NCI-H1694 (cell line): Measurements from ENCODE around the gene NFE2L1.
"Not testable (repeated sequence)": the region's sequence is repeated elsewhere in the genome, so short reads cannot be mapped to it uniquely, and the experiment has no call there.

Experiments
- DNase-seq: peaks from one replicate; lab custom pipeline; 2025; lab: John Stamatoyannopoulos, UW

Gene NFE2L1, protein sequence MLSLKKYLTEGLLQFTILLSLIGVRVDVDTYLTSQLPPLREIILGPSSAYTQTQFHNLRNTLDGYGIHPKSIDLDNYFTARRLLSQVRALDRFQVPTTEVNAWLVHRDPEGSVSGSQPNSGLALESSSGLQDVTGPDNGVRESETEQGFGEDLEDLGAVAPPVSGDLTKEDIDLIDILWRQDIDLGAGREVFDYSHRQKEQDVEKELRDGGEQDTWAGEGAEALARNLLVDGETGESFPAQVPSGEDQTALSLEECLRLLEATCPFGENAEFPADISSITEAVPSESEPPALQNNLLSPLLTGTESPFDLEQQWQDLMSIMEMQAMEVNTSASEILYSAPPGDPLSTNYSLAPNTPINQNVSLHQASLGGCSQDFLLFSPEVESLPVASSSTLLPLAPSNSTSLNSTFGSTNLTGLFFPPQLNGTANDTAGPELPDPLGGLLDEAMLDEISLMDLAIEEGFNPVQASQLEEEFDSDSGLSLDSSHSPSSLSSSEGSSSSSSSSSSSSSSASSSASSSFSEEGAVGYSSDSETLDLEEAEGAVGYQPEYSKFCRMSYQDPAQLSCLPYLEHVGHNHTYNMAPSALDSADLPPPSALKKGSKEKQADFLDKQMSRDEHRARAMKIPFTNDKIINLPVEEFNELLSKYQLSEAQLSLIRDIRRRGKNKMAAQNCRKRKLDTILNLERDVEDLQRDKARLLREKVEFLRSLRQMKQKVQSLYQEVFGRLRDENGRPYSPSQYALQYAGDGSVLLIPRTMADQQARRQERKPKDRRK

DNA sequence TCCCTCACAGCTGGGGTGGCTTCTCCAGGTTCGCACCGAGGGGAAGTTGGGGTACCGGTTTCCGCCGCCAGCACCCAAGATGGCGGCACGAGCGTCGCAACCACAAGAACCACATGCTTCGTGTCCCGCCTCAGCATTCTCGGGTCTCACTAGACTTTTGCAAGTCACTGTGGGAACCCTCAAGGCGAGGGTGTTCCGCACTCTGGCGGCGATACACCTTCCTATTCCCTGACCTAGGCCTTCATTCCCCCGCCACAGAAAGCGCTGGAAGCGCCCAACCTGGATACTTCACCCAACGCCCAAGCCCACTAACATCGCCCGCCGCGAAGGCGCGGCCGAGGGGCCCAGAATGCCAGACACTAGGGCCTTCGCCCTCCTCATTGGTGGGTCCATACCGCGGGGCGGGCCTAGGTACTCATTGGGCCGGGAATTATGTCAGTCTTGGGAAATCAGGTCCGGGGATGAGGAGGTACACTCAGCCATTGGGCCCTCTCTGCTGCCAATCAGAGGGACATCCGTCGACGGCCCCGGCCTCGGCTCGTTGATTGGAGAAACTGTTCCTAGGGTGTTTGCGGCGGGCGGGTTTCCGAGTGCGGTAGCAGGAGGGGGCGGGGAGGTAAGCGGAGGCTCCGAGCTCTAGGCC lies at the start of gene NFE2L1:
Gene NFE2L1, plus strand, starts transcription at position 619 of the 643 bp plus-strand sequence. CDS start 2,760 bp downstream, outside the sequence.
- peak; percentile 99 for DNase-seq

DNA sequence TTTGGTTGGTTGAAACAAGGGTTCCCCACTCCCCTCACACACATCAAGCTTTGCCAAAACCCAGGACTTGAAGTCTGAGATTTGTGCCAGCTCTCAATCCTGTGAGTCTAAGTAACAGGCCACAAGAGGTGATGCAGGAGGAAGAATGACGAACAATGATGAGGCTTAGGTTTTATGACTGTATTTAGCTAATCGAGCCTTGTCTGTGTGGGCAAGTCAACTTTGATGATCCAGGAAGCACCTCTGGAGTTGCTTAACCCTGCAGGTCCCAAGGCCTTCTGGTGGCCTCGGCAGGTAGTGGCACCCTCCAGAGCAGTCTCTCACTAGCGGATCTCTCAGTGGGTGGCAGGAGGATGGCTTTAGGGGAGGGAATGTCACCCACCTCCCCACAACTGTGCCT lies 48.6 kb upstream of the NFE2L1 start:
- no peak for DNase-seq

DNA sequence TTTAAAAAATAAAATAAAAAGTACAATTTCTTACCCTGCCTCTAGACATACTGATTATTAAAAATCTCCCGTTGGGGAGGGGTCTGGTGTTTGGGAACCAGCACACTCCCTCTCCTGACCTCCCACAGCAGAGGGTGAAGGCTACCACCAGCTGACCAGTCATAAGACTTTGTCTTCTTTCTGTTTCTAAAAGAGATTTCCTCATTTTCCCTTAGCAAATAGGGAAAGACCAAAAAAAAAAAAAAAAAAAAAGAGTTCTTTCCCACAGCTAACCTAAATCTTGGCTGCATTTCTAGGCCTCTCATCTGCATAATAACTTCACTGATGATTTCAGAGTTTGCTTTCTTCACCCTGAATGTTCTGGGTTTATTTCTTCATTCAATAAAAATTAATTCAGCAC lies 47.0 kb upstream of the NFE2L1 start:
- no peak for DNase-seq

DNA sequence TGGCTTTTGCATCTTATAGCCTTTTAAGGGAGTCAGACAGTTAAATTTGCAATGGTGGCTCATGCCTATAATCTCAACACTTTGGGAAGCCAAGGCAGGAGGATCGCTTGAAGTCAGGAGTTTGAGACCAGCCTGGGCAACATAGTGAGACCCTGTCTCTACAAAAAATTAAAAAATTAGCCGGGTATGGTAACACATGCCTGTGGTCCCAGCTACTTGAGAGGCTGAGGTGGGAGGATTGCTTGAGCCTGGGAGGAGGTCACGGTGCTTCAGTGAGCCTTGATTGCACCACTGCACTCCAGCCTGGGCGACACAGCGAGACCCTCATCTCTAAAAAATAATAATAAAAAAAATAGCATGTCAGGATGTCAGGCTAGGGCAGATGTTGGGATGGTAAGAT lies 46.5 kb upstream of the NFE2L1 start:
- DNase-seq: not testable (repeated sequence)

DNA sequence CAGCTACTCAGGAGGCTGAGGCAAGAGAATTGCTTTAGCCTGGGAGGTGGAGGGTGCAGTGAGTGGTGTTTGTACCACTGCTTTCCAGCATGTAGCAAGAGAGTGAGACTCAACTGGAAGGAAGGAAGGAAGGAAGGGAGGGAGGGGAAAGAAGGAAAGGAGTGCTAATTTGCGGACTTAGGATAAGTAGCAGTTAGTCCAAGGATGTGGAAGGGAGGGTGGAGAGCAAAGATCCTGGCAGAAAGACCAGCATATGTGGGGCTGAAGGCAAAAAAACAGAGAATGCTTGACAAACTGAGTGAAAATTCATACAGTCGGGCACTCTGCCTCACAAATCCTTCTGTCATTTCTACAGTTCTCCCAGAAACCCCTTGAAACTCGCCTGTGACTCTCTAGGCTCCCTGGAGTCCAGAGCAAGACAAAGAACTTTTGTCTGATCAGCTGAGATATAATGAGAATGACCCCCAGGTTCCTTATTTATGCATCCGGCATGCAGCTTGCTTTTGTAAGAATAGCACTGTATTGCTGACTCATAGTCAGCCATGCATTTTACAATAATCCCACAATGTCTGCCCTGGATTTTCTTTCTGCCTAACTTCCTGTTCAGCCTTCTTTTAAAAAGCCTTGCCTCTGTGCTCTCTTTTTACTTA lies 45.8 kb upstream of the NFE2L1 start:
- DNase-seq: peak; percentile 47

DNA sequence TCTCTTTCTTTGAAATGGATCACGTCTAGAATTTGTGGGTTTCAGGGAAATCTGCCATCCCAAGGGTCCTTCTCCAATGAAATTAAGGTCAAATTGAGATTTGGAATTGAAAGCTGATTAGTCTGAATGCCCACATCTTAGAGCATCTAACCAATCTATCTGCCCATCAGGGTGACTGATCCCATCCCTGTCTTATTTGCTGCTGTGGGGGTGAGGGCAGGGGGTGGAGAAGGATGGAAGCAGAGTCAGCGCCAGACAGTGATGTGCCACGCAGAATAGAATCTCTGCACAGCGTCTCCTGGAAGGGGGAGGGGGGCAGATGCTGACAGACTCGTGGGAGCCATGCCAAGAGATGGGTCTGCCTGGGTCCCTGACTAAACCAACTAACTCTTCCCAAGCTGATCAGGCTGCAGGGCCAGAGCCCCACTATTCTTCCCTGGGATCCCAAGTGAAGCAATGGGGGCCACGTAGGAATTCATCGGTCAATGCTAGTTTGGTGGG lies 45.2 kb upstream of the NFE2L1 start:
- DNase-seq: peak; percentile 94

DNA sequence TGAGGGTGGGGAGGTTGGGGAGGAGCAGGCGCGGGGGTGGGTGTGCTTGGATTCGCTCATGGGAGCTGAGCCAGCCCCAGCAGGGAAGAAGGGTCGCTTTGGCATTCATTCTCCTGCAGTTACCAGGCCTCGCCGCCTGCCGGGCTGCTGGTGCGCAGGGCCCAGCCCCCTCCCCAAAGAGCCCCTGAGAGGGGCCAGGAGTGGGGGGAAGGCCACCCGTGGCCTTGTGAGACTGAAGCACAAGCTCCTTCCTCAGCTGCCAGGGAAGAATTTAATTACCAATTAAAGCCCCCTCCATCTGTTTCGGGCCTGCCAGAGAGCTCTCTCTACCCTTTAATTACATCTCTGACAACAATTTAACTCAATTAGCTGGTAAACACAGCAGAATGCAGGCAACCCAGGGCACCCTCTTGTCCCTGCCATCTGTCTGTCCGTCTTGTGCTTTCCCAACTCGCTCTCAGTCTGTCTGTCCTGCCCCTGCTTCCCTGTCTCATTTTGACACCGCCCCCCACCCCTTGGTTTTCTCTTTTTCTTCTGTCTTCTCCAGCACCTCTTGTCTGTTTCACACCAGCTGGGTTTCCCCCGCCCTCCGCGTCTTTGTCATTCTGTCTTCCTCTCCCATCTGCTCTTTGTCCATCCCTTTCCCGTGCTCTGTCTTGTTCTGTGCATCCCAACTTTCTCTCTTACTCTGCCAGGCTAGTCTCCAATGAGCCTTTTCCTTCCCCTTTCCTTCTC lies 44.6 kb upstream of the NFE2L1 start:
- peak; percentile 99 for DNase-seq

DNA sequence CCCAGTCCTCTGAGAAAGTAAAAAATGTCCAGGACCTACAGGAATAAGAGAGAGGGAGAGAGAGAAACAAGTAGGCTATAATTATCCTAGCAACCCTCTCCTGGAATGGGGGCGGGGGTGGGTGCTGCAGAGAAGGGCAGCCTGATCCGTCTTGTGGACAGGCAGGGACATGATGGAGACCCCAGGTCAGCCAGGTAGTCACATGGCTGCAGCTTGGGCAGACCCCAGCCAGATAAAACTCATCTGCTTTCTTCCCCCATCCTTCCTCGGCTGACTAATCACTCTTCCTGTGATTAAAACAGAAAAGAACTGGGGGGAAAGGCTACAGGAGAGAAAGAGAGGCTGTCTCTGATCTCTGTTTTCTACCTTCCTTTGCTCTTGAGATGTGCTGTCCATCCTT lies 43.2 kb upstream of the NFE2L1 start:
- no peak for DNase-seq

DNA sequence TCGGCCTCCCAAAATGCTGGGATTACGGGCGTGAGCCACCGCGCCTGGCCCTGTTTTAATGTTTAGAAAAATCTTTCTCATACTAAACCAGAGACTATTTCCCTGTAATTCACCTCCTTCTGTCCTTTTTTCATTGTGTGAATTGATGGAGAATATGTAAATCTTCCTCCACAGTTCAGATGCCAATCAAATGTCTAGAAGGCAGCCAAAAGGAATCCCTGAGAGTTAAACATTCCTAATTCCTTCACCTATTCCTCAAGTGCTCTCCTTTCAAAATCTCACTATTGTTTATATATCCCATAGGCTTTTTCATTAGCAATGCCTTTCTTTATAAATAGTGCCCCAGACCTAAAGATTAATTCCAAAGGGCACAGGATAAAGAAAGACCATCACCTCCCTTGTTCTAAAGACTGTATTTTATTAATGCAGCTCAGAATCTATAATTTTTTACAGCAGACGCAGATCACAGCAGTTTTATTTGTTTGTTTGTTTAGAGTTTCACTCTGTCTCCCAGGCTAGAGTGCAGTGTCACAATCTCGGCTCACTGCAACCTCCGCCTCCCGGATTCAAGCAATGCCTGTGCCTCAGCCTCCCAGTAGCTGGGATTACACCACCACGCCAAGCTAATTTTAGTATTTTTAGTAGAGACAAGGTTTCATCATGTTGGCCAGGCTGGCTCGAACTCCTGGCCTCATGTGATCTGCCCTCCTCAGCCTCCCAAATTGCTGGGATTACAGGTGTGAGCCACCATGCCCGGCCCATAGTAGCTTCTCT lies 41.0 kb upstream of the NFE2L1 start:
- DNase-seq: no peak

DNA sequence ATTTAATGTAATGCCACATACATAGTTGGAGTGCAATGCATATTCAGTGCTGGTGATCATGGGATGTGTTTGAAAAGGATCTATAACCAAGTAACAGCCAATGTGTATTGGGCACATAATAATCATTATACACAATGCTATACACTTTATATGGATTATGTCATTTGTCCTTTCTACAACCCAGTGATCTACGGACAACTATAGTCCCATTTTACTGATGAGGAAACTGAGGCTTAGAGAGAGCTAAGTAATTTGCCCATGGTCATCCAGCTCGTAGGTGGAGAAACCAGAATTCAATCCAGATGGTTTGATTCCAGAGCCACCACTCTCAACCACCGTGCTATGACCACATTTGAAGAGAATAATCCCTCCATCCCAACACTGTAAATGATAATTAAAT lies 38.0 kb upstream of the NFE2L1 start:
- no peak for DNase-seq

DNA sequence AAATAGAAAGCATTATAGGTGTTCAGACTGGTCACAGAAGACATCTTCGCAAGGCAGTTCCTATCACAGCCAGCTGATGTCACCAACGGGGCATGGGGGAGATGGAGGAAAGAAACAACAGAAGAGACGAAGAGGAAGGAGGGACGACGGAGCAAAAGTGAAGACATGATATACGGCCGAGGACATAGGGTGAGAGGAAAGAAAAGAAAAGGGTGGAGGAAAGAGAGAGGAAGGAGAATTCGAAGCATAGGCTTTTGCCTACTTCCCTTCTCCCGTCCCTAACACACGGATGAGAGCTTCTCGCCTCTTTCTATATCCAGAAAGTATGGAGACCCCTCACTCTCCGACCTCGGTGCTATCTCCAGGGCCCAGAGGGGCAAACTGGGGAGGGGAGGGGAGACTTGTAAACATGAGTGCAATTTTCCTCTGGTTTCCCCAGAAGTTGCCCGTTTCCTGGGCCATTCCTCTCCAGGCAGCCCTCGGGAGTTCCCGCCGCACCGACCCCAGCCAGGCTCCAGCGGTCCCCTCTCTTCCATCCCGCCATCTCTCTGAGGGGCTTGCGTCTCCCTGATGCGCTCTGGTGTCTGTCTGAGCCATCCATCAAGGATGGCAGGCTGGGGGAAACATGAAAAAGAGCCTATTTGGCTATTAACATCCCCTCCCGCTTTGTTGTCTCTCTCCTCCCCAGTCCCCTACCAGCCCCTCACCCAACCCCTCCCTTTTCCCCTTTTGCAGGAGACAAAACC lies 36.6 kb upstream of the NFE2L1 start:
- peak; percentile 80 for DNase-seq

DNA sequence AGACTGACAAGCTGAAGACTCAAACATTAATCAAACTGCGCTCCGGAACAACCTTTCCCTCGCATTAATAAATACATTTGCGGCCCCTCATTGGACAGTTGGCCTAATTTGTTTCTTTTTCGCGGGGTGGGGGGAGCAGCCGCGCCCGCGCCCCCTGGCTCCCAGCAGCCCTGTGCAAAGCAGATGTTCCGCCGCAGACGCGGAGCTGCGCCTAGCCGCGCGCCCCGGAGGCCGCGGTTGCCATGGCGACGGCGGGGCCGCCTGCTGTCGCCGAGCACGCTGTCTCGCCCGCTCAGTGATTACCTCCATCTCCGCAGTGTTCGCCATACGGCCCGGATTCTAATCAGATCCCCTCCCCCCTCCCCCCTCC lies 36.0 kb upstream of the NFE2L1 start:
- peak; percentile 97 for DNase-seq

DNA sequence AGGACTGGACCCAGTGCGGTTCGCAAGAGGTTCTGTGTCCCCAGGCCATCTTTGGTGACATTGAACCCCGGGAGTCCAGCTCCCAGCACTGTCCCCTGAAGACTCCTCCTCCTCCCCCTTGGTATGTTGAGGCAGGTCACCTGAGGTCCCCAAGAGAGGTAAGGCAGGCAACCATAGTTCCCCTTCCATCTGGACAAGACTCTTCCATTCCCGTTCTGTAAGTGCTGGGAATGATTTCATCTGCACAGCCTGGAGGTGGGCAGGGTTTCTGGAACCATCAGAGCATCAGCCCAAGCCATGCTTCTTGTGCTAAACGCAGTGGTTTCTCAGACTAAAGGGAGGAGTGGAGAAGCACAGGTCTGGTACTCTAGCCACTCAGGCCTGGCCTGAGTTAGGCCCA lies 35.5 kb upstream of the NFE2L1 start:
- DNase-seq: peak; percentile 25

DNA sequence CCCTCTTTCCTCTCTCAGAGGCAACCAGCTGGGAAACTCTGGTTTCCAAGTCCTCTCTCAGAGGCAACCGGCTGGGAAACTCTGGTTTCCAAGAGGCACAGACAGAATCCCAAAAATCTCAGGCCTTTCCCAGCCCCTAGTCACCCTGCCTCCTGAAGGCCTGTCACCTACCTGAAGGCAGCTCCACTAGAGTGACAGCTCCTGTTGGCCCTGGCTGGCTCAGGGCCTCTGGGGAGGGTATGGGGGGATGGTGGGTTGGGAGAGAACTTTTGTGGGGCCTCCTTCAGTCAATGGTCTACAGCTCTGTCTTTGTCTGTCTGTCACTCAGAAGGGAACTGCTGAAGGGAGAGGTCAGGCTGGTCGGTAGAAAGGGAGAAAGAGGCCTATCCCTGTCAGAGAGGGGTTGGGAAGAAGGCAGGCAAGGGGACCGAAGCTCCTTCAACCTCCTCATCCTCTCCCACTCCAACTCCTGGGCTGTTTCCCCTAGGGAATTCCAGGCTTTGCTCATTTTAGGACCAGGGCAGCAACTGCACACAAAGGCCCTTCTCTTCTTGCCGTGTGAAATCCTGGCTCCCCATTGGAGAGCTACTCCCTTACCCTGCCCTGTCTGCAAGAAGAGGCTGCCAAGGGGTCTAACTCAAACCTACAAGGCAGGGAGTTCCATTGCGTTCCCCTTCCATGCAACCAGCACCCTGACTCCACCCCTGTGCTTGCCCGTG lies 34.1 kb upstream of the NFE2L1 start:
- no peak for DNase-seq

DNA sequence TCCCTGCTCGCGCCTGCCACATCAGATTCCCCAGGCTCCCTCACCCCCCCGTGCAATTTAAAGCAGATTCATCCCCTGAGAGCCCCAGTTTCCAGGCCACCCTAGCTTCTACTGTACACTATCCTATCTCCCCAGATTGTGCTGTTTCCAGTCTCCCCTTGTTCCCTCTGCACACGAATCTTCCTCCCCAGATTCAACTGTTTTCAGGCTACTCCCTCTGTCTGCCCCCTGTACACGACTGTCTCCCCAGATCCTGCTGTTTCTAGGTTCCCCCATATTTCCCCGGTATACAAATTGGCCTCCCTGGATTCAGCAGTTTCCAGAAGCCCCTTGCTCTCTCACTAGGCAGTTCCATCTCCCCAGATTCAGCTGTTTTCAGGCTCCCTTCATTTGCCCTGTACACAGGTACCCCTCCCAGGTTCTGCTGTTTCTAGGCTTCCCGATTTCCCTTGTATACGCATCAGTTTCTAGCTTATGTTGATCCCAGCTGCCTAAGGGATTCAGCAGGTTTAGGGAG lies 33.5 kb upstream of the NFE2L1 start:
- peak; percentile 86 for DNase-seq

DNA sequence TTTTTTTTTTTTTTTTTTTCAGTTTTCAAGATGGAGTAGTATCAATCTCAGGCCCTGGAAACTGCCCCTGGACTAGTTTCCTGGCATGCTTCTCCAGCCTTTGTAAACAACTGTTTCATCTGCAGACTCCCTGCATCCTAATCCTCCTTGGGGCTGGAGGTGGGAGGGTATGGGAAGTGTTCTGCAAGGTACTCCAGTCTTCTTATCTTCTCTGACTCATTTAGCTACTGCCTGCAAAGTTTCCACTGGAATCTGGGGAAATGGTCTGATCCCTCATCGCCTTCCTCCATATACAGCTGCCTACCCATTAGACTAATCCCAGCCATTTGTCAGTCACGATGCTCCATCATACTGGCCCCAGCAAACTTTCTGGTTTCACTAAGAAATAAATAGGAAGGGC lies 32.0 kb upstream of the NFE2L1 start:
- DNase-seq: no peak

DNA sequence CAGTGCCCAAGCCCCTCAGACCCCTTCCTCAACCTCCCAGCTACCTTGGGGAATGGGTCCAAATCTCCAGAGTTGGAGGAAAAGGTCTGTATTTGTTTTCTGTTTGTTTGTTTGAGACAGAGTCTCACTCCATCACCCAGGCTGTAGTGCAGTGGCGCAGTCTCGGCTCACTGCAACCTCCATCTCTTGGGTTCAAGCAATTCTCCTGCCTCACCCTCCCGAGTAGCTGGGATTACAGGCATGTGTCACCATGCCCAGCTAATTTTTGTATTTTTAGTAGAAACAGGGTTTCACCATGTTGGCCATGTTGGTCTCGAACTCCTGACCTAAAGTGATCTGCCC lies 30.4 kb upstream of the NFE2L1 start:
- not testable (repeated sequence) for DNase-seq

DNA sequence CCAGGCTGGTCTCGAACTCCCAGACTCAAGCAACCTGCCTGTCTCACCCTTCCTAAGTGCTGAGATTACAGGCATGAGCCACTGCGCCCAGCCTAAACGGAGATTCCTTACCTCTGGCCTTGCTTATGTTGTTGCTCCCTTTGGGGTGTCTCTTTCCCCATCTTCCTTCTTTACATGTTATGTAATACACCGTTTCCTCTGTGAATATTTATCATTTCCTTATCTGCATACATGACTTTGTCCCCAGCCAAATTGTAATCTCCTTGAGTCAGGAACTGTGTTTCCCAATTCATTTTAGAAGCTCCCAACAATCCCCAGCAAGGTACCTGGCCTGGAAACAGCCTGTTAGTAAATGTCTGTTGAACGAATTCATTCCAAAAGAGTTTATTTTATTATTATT lies 26.2 kb upstream of the NFE2L1 start:
- DNase-seq: no peak

DNA sequence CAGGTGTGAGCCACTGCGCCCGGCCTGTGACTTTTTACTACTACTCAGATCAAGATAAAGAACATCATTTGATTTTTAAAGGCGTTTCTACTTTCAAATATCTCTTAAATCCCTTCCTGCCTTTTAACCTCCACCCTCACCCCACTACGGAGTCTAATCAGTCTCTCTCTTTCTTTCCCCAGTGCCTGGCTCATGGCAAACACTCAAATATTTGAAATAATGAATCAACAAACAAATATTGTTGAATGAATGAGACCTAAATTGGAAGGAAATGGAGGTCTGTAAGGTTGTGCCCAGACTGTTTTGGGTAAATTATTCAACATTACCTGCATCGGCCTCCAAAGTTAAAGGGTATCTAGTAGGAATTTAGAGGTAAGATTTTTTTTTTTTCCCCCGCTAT lies 25.3 kb upstream of the NFE2L1 start:
- DNase-seq: no peak
